ENCODE results near the gene PLEKHB2. TPM values are rescaled to one million over a fixed set of nuclear protein-coding genes. Genes with fewer than 3 reads are reported as not detected.
"Not testable (repeated sequence)": the region's sequence is repeated elsewhere in the genome, so short reads cannot be mapped to it uniquely, and the experiment has no call there.

PLEKHB2 gene
- total and polyA plus RNA-seq, 7 donors = 17.9 to 81.4 (median 28.8) TPM

DNA sequence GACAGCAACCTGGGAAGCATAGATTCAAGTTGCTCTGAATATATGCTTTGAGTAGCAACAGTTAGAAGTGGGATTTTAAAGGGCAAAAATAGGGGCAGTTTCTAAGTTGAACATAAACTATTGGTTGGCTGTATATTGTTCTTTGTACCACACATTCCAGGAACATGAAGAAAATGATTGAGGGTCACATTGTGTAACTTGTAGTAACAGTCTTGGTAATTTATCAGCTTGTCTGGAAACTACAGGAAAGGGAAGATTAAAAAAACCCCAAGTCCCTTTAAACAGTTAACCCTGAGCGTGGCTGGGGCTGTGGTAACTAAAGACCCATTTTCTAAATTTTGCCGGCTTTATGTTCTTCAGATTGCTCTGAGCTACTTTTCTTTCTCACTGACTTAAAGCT lies 7.4 kb downstream of the PLEKHB2 start:
- Histone ChIP-seq H3K36me3 (ENCODE audit: insufficient read depth in 1 of 2, low read depth in 1 of 2) (peaks cover 0 to 13% of the 10 kb centered on the region in 2 donors), H3K27ac (no peak overlapping the region), H3K9me3 (no peaks in the 10 kb centered on the region), H3K4me3 (no peak overlapping the region), H3K27me3 (ENCODE audit: insufficient read depth in 3 of 3, low read length in 2 of 3) (no peaks in the 10 kb centered on the region), H3K4me1 (peaks cover 18% of the 10 kb centered on the region)
- ATAC-seq (no peak), DNase-seq (no peak)
- TF ChIP-seq, protein P1, sequence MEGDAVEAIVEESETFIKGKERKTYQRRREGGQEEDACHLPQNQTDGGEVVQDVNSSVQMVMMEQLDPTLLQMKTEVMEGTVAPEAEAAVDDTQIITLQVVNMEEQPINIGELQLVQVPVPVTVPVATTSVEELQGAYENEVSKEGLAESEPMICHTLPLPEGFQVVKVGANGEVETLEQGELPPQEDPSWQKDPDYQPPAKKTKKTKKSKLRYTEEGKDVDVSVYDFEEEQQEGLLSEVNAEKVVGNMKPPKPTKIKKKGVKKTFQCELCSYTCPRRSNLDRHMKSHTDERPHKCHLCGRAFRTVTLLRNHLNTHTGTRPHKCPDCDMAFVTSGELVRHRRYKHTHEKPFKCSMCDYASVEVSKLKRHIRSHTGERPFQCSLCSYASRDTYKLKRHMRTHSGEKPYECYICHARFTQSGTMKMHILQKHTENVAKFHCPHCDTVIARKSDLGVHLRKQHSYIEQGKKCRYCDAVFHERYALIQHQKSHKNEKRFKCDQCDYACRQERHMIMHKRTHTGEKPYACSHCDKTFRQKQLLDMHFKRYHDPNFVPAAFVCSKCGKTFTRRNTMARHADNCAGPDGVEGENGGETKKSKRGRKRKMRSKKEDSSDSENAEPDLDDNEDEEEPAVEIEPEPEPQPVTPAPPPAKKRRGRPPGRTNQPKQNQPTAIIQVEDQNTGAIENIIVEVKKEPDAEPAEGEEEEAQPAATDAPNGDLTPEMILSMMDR (IDR thresholded peaks at IDR 0.05) = no peak
- intact Hi-C loops (cut with DNase I) = no loop called here
- WGBS, 3 donors = 78 to 85% (median 85%) methylated on average over 2 of the region's 2 CpGs

DNA sequence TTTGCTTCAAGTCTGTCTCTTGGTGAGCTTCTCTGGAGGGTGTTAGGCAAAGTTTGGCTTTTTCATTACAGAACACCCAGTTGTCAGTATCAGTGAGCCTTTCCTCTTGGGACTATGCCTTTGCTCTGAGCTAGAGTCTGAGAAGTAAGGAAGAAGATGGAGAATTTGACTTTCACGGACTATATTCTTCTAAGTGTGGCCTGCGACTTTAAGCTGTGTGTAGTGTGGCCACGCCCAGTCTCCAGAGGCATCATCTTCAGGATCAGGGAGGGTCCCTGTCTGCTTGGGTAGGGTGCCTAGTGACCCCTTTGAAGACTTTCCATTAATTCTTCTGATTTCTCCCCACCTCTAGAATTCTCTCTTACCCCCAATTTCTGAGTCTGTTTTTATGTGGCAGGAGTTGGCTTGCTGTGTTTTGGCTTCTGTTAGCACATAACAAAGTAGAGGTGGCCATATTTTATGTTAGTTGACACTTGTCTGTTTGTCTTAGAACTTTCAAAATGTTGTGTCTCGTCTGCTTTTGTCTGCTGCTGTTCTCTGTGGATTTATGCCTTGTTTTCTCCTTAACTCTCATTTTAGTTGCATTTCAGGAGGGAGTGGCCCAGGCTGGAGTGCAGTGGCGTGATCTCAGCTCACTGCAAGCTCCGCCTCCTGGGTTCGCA lies 8.6 kb downstream of the PLEKHB2 start:
- TF ChIP-seq, protein P1 (IDR thresholded peaks at IDR 0.05) = no peak
- ATAC-seq (no peak), DNase-seq (no peak)
- no peaks in the 10 kb centered on the region for H3K27me3 ChIP-seq (ENCODE audit: insufficient read depth in 3 of 3, low read length in 2 of 3)
- peaks cover 18% of the 10 kb centered on the region for H3K4me1 ChIP-seq
- 88 to 93% (median 89%) methylated on average over 7 of the region's 7 CpGs for WGBS, 3 donors
- H3K27ac ChIP-seq = no peak overlapping the region
- intact Hi-C loops (cut with DNase I) = no loop called here
- peaks cover 0 to 6% of the 10 kb centered on the region in 2 donors for H3K36me3 ChIP-seq (ENCODE audit: insufficient read depth in 1 of 2, low read depth in 1 of 2)
- no peak overlapping the region for H3K4me3 ChIP-seq
- H3K9me3 ChIP-seq = no peaks in the 10 kb centered on the region

DNA sequence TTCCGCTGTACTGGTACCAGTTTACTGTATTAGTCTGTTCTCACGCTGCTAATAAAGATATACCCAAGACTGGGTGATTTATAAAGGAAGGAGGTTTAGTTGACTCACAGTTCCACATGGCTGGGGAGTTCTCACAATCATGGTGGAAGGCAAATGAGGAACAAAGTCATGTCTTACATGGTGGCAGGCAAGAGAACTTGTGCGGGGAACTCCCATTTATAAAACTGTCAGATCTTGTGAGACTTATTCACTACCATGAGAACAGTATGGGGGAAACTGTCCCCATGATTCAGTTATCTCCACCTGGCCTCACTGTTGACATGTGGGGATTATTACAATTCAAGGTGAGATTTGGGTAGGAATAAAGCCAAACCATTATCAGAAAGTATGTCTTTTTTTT lies 9.8 kb downstream of the PLEKHB2 start:
- H3K9me3 ChIP-seq; DNase-seq; intact Hi-C loops (cut with DNase I); H3K27ac ChIP-seq; H3K27me3 ChIP-seq (ENCODE audit: insufficient read depth in 3 of 3, low read length in 2 of 3); ATAC-seq; H3K36me3 ChIP-seq (ENCODE audit: insufficient read depth in 1 of 2, low read depth in 1 of 2); H3K4me3 ChIP-seq: not testable (repeated sequence)
- 97 to 100% (median 99%) methylated on average over 3 of the region's 3 CpGs for WGBS, 3 donors
- H3K4me1 ChIP-seq = peaks cover 24% of the 10 kb centered on the region

DNA sequence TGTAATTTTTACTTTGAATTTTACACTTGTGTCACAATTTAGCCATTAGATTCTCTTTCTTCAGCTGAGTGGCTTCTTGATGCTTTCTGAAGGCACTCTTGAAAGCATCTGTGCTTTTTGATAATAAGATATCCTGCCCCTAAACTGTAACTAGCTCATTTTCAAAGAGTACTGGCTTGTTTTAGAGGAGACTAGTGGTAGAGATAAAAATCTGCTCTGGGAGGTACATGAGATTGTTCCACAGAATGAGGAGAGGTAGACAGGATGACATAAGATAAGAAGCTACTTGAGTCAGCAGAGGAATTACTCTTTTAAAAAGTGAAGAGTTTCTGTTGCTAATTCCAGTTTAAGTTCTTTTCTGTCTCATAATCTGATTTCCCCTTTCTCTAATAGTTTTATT lies 10.6 kb downstream of the PLEKHB2 start:
- TF ChIP-seq, protein P1 (IDR thresholded peaks at IDR 0.05) = no peak
- Histone ChIP-seq H3K27ac (no peak overlapping the region), H3K9me3 (no peaks in the 10 kb centered on the region), H3K36me3 (ENCODE audit: insufficient read depth in 1 of 2, low read depth in 1 of 2) (peaks cover 0 to 2% of the 10 kb centered on the region in 2 donors), H3K4me1 (peaks cover 29% of the 10 kb centered on the region), H3K27me3 (ENCODE audit: insufficient read depth in 3 of 3, low read length in 2 of 3) (no peaks in the 10 kb centered on the region), H3K4me3 (no peak overlapping the region)
- DNase-seq (no peak), ATAC-seq (no peak)
- intact Hi-C loops (cut with DNase I) = no loop called here

DNA sequence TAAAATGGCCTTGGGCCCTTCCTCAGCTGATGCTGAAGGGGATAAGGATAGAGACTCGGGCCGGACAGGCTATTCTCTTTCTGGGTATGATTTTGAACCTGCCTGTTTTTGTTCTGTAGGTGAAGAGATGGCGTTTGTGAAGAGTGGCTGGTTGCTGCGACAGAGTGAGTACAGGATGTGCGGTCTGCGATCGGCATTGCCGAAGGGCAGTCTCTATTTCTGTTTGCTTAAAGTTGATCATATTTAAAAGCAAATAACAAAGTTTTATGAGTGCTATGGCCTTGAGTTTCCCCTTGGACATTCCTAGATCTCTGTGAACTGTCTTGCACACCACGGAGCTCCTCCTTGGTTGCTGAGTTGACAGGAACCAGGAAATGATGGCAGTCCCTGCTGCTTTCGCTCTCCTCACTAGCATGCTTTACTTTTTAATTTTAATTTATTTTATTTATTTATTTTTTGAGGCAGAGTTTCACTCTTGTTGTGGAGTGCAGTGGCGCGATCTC lies 15.7 kb downstream of the PLEKHB2 start:
- DNase-seq = no peak
- Histone ChIP-seq H3K9me3 (no peaks in the 10 kb centered on the region), H3K4me1 (peaks cover 15% of the 10 kb centered on the region), H3K27me3 (ENCODE audit: insufficient read depth in 3 of 3, low read length in 2 of 3) (no peaks in the 10 kb centered on the region), H3K36me3 (ENCODE audit: insufficient read depth in 1 of 2, low read depth in 1 of 2) (peaks cover 0 to 25% of the 10 kb centered on the region in 2 donors), H3K27ac (no peak overlapping the region), H3K4me3 (no peak overlapping the region)
- TF ChIP-seq, protein P1 (IDR thresholded peaks at IDR 0.05) = no peak
- intact Hi-C loops (cut with DNase I) = no loop called here
- ATAC-seq = no peak
- WGBS, 3 donors = 89 to 95% (median 91%) methylated on average over 12 of the region's 12 CpGs
